ENCODE results near the gene MRPS15.

- TF ChIP-seq CTCF (IDR thresholded peaks at IDR 0.05) (no peak), POLR2A (IDR thresholded peaks at IDR 0.05) (no peak)
These were observed 42.5 kb downstream of the MRPS15 start for GRCh38 chr1:36421649-36422048.
